PC-9 (cell line): Measurements from ENCODE around the gene ATF6. TPM values are rescaled to one million over a fixed set of nuclear protein-coding genes. Genes with fewer than 3 reads are reported as not detected.

Experiments used
- BruUV-seq: library from RNA; stranded (reverse); fragments of 400-500 nt; replicated peaks from 2 replicates; lab custom pipeline; 2021; lab: Mats Ljungman, UMichigan
- CTCF ChIA-PET: fragments of 300-600 bp; sonication (Branson Sonifier 250); formaldehyde crosslinking; loops from one replicate; lab custom pipeline; 2022; ENCODE audit warnings: antibody characterized with exemption; lab: Charles Lee
- POLR2A ChIA-PET: fragments of 300-600 bp; sonication (Branson Sonifier 250); formaldehyde crosslinking; loops from one replicate; lab custom pipeline; 2022; ENCODE audit warnings: antibody characterized with exemption; ENCODE audit not compliant: unreplicated experiment; lab: Charles Lee
- DNase-seq, 2 experiments: peaks; one replicate each; pipeline versions ENCODE4 v3.0.0 to v3.0.0-alpha.2; 2015 to 2022; ENCODE audit warnings: mixed read lengths in 1 of 2
- H2AFZ ChIP-seq: fragments of 200-600 bp; sonication (generic); 2 replicates; pipeline ENCODE4 v1.8.1; 2017; ENCODE audit warnings: antibody characterized with exemption
- H3F3A ChIP-seq: fragments of 200-600 bp; sonication (generic); 2 replicates; pipeline ENCODE4 v1.8.1; 2017; ENCODE audit warnings: antibody characterized with exemption, mild to moderate bottlenecking, low read depth; ENCODE audit not compliant: insufficient read depth
- H3K27ac ChIP-seq: fragments of 200-600 bp; sonication (generic); 2 replicates; pipeline ENCODE4 v1.6.1; 2016; ENCODE audit warnings: mixed run types
- H3K27me3 ChIP-seq: fragments of 200-600 bp; sonication (generic); 2 replicates; pipeline ENCODE4 v1.6.1; 2016; ENCODE audit warnings: low read depth, mixed run types; ENCODE audit not compliant: insufficient read depth
- H3K36me3 ChIP-seq: fragments of 200-600 bp; sonication (generic); 2 replicates; pipeline ENCODE4 v1.6.1; 2016; ENCODE audit warnings: low read depth, mixed run types
- H3K4me1 ChIP-seq: fragments of 200-600 bp; sonication (generic); replicated peaks from 2 replicates; pipeline ENCODE4 v1.6.1; 2016; ENCODE audit warnings: mixed run types; ENCODE audit not compliant: insufficient read depth
- H3K4me2 ChIP-seq: fragments of 200-600 bp; sonication (generic); 2 replicates; pipeline ENCODE4 v1.6.1; 2017; ENCODE audit warnings: mixed run types
- H3K4me3 ChIP-seq: fragments of 200-600 bp; sonication (generic); 2 replicates; pipeline ENCODE4 v1.6.1; 2016; ENCODE audit warnings: mixed run types
- H3K79me2 ChIP-seq: fragments of 200-600 bp; sonication (generic); 2 replicates; pipeline ENCODE4 v1.6.1; 2017; ENCODE audit warnings: low read depth, mixed run types
- H3K9me2 ChIP-seq: fragments of 200-600 bp; sonication (generic); 2 replicates; pipeline ENCODE4 v1.8.1; 2017; ENCODE audit warnings: mild to moderate bottlenecking; ENCODE audit not compliant: insufficient read depth
- H3K9me3 ChIP-seq: fragments of 200-600 bp; sonication (generic); 2 replicates; pipeline ENCODE4 v1.8.1; 2016; ENCODE audit warnings: low read depth; ENCODE audit not compliant: insufficient read depth
- H4K20me1 ChIP-seq: fragments of 200-600 bp; sonication (generic); 2 replicates; pipeline ENCODE4 v1.8.1; 2017; ENCODE audit not compliant: insufficient read depth
- EZH2 ChIP-seq: fragments of 200-600 bp; sonication (generic); IDR thresholded peaks from 2 replicates; pipeline ENCODE4 v1.8.0; 2017; ENCODE audit warnings: antibody characterized with exemption, low read depth
- intact Hi-C: fragments of 100-400 bp; cut with micrococcal nuclease; formaldehyde crosslinking; loops from one replicate; pipeline ENCODE4 v1.10.0; 2022; ENCODE audit not compliant: unreplicated experiment
- total RNA-seq: library from RNA; stranded (reverse); gene quantifications from 2 replicates; pipeline ENCODE4 v1.2.3, GENCODE V29; 2021
- TF ChIP-seq, protein P1 (sequence below): fragments of 200-600 bp; sonication (generic); conservative IDR thresholded peaks from 2 replicates; pipeline ENCODE4 v1.6.1; 2017; ENCODE audit warnings: mixed run types, antibody characterized with exemption, mild to moderate bottlenecking, moderate library complexity

ATF6 gene
- total RNA-seq, 1 experiment from 2014 or later: 19.5 TPM

DNA sequence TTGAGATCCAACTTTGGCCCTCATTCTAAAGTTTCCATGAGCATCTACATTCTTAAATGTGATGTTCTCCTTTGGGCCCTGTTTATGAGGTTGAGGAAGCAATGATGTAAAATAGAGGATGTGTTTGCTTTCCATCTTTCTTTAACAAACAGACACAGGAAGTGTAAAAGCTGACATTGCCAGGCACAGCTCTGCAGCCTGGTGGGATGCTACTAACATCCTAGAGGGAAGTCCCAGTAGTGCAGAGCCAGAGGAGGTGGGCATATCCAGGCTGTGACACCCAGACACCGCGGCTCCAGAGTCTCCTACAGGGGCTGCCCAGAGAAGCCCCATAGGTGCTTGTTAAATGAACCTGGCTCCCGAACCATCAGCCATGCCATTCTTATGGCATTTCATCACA is 241.3 kb downstream of the ATF6 start:
- Histone ChIP-seq H3K36me3 (no peaks in the 10 kb centered on the region), H3K79me2 (no peaks in the 10 kb centered on the region), H3K27me3 (no peaks in the 10 kb centered on the region; the same call in 1 of the 2 replicates), H3K4me1 (peaks cover 14% of the 10 kb centered on the region), H3K4me2 (no peak overlapping the region), H3K27ac (no peak overlapping the region), H3K9me3 (no peaks in the 10 kb centered on the region), H3F3A (0 out of 2 replicates have a peak, but pooled peaks cover 3% of the 10 kb centered on the region), H4K20me1 (no peaks in the 10 kb centered on the region), H3K4me3 (no peak overlapping the region), H3K9me2 (no peaks in the 10 kb centered on the region), H2AFZ (no peak overlapping the region)
- CTCF ChIA-PET: interaction anchor here (0.6 kb wide), 1 partner anchor 73 kb away, joined by 3 read pairs; no protein-coding TSS in a partner anchor
- intact Hi-C loops: no loop called here
- no peak for DNase-seq
- no TSS peak for BruUV-seq
- TF ChIP-seq, protein P1, sequence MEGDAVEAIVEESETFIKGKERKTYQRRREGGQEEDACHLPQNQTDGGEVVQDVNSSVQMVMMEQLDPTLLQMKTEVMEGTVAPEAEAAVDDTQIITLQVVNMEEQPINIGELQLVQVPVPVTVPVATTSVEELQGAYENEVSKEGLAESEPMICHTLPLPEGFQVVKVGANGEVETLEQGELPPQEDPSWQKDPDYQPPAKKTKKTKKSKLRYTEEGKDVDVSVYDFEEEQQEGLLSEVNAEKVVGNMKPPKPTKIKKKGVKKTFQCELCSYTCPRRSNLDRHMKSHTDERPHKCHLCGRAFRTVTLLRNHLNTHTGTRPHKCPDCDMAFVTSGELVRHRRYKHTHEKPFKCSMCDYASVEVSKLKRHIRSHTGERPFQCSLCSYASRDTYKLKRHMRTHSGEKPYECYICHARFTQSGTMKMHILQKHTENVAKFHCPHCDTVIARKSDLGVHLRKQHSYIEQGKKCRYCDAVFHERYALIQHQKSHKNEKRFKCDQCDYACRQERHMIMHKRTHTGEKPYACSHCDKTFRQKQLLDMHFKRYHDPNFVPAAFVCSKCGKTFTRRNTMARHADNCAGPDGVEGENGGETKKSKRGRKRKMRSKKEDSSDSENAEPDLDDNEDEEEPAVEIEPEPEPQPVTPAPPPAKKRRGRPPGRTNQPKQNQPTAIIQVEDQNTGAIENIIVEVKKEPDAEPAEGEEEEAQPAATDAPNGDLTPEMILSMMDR: no peak
- no peak for TF ChIP-seq EZH2
- POLR2A ChIA-PET: no interaction called here

DNA sequence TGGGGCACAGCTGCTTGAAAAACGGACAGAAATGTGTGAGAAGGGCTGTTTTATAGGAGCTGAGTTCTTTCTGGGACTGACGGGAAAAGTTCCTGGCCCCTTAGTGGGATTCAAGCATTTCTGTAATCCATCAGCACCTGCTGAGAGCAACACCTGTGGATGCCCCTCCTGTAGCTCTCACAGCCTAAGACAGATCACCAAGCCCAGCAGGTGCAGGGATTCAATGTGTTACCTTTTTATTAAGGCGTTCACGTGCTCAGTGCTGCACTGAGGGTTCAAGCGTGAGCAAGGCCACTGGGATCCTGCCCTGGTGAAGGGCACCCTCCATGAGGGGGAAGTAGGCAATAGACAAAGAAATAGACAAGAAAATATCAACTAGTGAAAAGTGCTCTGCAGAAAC is 242.7 kb downstream of the ATF6 start:
- CTCF ChIA-PET: no interaction called here
- POLR2A ChIA-PET: no interaction called here
- no peaks in the 10 kb centered on the region for H3K79me2 ChIP-seq

DNA sequence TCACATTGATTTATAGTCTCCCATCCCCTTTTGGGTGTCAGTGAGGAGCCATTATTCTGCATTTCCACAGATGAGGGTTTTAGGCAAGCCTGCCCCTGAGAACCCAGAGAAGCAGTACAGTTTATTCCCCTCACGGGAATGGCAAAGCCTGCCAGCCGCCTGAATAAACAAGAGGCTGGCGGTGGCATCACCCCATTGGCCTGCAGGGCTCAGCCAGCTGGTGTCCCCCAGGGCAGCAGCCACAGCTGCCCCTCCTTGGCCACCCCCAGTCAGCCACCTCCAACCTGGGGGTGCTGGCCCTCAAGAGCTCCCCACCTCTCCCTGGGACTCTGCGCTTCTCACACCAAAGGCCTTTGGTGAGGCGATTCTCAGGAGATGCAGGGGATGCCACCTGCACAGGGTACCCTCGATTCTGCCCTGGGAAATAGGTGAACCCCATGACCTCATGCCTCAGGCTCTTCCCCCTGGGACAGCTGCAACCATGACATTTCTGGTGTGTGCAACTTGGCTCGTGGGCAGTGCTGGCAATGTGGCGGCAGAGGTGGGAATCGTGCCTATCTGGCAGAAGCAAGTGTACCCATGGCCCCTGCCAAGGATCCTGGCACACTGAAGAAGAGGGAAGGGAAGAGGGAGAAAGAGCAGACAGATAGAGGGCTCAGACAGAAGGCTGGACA is 243.5 kb downstream of the ATF6 start:
- Histone ChIP-seq H3K27ac (no peak overlapping the region), H3K4me3 (no peak overlapping the region), H3K4me2 (no peak overlapping the region), H3K79me2 (no peaks in the 10 kb centered on the region), H3K27me3 (no peaks in the 10 kb centered on the region; the same call in 1 of the 2 replicates), H3K4me1 (no peaks in the 10 kb centered on the region), H4K20me1 (no peaks in the 10 kb centered on the region), H3K9me2 (no peaks in the 10 kb centered on the region), H3K36me3 (no peaks in the 10 kb centered on the region), H2AFZ (no peak overlapping the region), H3F3A (no peaks in the 10 kb centered on the region), H3K9me3 (peaks cover 4% of the 10 kb centered on the region; the same call in 1 of the 2 replicates)
- intact Hi-C loops: no loop called here
- no TSS peak for BruUV-seq
- DNase-seq: no peak
- ChIA-PET CTCF (no interaction called here), POLR2A (no interaction called here)
- no peak for TF ChIP-seq EZH2
- TF ChIP-seq, protein P1: no peak

More for the DNA sequence above, 242.7 kb downstream of the ATF6 start:
- DNase-seq: no peak
- H4K20me1 ChIP-seq: no peaks in the 10 kb centered on the region
- BruUV-seq: no TSS peak
- peaks cover 4% of the 10 kb centered on the region; the same call in 1 of the 2 replicates for H3K9me3 ChIP-seq
- no peak overlapping the region for H3K27ac ChIP-seq
- H3K4me3 ChIP-seq: no peak overlapping the region
- H2AFZ ChIP-seq: no peak overlapping the region
- intact Hi-C loops: no loop called here
- peaks cover 7% of the 10 kb centered on the region for H3K4me1 ChIP-seq
- TF ChIP-seq, protein P1: no peak
- TF ChIP-seq EZH2: no peak
- H3K4me2 ChIP-seq: no peak overlapping the region
- no peaks in the 10 kb centered on the region for H3K36me3 ChIP-seq
- 0 out of 2 replicates have a peak, but pooled peaks cover 1% of the 10 kb centered on the region for H3F3A ChIP-seq
- H3K27me3 ChIP-seq: no peaks in the 10 kb centered on the region; the same call in 1 of the 2 replicates
- H3K9me2 ChIP-seq: no peaks in the 10 kb centered on the region
